GM18498 (cell line): Measurements from ENCODE around the gene TOR1B.

ENCODE experiments used
- ATAC-seq: cut with Tn5 transposase; IDR thresholded peaks from one replicate; pipeline ENCODE4 v1.9.1; 2021; ENCODE audit warnings: mild to moderate bottlenecking, moderate library complexity; ENCODE audit not compliant: unreplicated experiment

Gene TOR1B

DNA sequence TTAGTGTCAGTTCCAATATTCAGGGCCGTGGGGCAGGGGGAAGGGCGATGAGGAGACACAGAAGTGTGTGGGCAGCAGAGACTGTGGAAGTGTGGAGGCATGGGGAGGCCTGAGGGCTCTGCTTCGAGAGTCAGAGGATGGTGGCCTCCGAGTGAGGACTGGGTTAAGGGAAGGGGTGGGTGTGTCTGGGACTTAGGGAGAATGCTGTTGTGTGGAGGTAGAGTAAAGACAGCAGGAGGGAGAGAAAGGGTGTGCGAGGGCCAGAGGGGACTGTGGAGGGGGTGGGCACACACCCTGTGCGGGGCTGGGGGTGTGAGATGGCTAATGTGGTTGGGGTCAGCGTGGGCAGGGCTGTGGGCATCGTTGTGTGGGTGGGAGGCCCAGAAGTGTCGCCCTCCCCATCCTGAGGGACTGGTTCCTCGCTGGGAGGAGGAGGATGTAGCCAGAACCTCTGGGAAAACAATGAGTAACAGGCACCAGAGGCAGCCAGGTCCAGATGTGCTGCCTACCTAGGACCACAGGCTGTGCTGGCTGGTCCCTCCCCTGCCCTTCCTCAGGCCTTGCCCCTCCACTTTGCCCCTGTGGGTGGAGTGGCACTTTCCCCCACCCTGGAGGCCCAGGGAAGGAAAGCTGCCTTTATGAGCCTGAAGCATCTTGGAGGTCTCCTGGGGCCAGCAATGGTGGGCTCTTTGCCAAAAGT lies 36.5 kb downstream of the TOR1B start:
- ATAC-seq: no peak

GRCh38 chr9:129840034-129840433 lies 37.0 kb downstream of the TOR1B start:
- ATAC-seq: no peak

- ATAC-seq: no peak
Measured at GRCh38 chr9:129841071-129841470, 38.1 kb downstream of the TOR1B start.

DNA sequence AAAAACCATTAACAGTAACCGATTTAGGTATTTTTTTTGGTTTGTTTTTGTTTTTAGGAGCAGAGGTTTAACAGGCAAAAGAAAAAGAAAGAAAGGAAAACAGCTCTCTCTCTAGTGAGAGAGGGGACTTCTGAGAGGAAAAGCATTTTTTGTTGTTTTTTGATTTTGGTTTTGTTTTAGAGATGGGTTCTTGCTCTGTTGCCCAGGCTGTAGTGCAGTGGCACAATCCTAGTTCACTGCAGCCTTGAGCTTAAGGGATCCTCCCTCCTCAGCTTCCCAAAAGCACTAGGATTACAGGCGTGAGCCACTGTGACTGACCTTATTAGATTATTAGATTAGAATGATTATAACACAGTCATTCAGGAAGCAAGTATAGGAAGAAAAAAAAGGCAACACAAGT lies 42.4 kb downstream of the TOR1B start:
- ATAC-seq: no peak

DNA sequence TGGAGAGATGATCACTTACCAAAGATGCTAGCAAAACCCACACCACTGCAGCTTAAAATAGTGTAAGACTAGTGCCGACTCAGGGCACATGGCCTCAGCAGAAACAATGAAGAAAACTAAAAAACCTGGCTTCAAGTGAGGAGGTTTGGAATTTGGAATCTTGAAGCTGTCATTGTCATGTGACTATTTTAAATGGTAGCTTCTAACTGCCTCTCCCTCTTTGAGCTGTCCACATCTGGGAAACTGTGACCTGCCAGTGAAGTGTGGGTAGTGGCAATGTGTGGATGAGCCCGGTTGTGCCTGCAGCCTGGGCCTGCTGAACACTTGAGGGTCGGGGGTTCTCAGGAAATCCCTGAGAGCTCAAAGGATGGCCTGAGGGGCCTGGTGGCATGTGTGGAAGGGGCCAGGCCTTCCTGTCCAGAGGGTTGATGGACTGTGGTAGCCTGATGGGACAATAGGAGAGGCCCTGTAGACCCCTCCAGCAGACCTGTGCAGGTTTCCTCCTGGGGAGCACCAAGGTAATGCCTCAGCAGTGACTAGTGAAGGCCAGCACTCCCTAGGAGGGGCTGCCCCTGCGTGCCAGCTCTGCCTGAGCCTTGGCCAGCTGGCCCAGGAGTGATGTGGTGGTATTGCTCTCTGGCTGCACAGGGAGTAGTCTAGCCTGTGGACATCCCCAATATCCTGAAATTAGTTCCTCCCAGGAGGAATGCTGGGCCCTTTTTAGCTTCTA lies 45.9 kb downstream of the TOR1B start:
- ATAC-seq: no peak

DNA sequence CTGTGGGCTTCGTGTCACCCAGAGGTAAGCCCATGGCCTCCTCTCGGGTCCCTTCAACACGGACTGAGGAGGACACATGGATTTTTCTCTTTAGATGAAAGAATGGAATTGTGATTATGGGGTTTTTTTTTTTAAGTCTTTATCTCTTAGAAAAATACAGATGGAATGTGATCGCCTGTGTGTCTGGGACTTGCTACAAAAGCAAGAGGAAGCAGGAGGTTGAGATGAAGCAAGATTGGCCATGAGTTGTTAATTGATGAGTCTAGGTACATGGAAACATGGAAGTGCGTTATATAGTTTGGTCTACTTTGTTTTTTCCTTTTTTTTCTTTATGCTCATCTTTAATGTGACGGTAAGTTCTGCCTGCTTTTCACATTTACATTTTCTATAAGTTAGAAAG lies 46.9 kb downstream of the TOR1B start:
- no peak for ATAC-seq

DNA sequence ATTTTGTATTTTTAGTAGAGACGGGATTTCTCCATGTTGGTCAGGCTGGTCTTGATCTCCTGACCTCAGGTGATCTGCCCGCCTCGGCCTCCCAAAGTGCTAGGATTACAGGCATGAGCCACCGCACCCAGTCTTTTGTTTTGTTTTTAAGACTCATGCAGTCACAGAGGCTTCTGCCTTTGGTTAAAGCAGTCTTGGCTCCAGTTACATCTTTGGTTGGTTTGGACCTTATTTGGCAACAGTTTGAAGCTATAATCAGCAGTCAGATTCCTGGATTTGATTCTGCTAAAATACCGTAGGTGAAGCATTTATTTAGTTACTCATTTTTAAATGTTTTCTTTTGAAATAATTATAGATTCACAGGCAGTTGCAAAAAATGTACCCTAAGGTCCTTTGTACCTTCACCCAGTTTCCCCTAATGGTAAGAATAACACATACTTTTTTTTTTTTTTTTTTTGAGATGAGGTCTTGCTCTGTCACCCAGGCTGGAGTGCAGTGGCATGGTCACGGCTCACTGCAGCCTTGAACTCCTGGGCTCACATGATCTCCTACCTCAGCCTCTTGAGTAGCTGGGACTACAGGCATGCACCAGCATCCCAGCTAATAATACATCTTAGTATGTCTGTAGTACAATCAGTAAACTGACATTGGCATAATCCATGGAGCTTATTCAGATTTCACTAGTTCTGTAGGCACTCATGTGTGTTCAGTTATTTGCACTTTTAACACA lies 48.0 kb downstream of the TOR1B start:
- no peak for ATAC-seq

GRCh38 chr9:129851821-129852220 lies 48.8 kb downstream of the TOR1B start:
- no peak for ATAC-seq

- no peak for ATAC-seq
Measured at GRCh38 chr9:129852579-129852978, 49.6 kb downstream of the TOR1B start.

- ATAC-seq: no peak
Measured at GRCh38 chr9:129853614-129854013, 50.6 kb downstream of the TOR1B start.

- no peak for ATAC-seq
Measured at GRCh38 chr9:129854588-129855110, 51.7 kb downstream of the TOR1B start.

DNA sequence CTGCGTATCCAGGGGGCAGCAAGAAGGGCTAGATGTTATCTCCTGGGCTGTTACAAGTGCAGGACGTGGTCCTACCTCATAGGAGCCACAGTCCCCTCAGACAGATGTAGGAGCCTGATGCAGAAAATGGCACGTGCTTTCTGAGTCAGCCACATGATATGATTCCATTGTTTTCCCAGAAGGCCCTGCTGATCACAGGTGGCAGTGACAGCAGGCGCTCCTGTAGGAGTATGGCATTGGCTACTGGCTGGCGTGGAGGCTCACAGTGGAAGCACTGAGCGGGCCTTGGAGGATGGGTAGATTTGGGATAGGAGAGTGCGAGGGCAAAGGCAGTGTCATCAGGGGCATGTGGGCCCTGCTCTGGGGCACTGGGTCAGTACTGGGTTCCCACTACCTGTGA lies 54.2 kb downstream of the TOR1B start:
- ATAC-seq: no peak

DNA sequence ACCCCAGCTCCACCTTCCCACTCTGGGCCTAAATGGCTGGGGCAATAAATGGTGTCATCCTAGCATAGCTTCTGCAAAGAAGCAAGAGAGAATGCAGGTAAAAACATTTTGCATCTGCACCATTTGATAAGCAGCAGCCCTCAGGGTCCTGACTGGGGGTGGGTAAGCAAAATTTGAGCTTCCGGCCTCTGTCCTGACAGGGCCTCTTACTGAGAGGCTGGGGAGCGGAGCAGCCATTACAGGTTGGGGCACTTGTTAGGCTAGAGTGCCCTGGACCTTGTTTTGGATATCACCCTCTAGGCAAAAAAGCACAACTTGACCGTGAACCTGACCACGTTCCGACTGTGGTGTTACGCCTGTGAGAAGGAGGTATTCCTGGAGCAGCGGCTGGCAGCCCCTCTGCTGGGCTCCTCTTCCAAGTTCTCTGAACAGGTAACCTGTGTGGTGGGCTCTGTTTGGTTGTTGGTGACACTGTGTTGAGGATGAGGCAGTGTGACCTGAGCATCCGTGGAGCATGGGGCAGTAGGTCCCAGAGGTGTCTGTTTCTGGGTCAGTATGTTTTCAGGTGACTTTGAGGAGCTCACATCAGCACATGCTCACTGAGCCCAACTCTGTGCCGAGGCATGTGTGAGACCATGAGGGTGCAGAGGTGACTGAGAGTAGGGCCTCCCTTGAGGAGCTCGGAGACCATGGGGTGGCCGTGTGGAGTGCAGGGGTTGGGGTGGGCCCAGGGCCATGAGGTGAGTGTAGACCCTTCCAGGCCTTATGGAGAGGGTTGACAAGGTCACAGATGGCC lies 55.4 kb downstream of the TOR1B start:
- no peak for ATAC-seq
